ENCODE data around the gene BPIFB6. TPM values are rescaled to one million over a fixed set of nuclear protein-coding genes. Genes with fewer than 3 reads are reported as not detected.

The BPIFB6 gene
- total RNA-seq, 4 donors from 2014 or later: not detected

- intact Hi-C loops (cut with DNase I): no loop called here
- DNase-seq: no peak
- WGBS, 2 donors: 74 to 77% methylated on average over 7 of the region's 8 CpGs
- Histone ChIP-seq H3K36me3 (no peaks in the 10 kb centered on the region), H3K27ac (no peak overlapping the region), H3K27me3 (peaks cover 0 to 25% (median 0%) of the 10 kb centered on the region in 4 donors), H3K4me1 (peaks cover 0 to 8% (median 0%) of the 10 kb centered on the region in 3 donors), H3K9me3 (no peaks in the 10 kb centered on the region), H3K4me3 (no peak overlapping the region)
- TF ChIP-seq POLR2A (IDR thresholded peaks at IDR 0.05): no peak
- TF ChIP-seq CTCF (IDR thresholded peaks at IDR 0.05): no peak
These were observed 24.6 kb upstream of the BPIFB6 start for GRCh38 chr20:33006776-33007375.

GRCh38 chr20:33007376-33008335, 23.8 kb upstream of the BPIFB6 start, which contains the start of gene BPIFB2:
Gene BPIFB2 (plus strand): TSS chr20:33007704. CDS start chr20:33008575, 871 bp downstream.
- Histone ChIP-seq H3K4me1 (peaks cover 0 to 8% (median 0%) of the 10 kb centered on the region in 3 donors), H3K27ac (no peak within 1 kb of the TSS), H3K4me3 (no peak within 1 kb of the TSS), H3K9me3 (no peaks in the 10 kb centered on the region), H3K27me3 (peaks cover 0 to 31% (median 0%) of the 10 kb centered on the region in 4 donors), H3K36me3 (no peaks in the 10 kb centered on the region)
- no peak for DNase-seq
- no peak for TF ChIP-seq CTCF (IDR thresholded peaks at IDR 0.05)
- no peak for TF ChIP-seq POLR2A (IDR thresholded peaks at IDR 0.05)
- intact Hi-C loops (cut with DNase I): no loop called here
- 91 to 100% methylated on average over 2 to 4 of the region's 11 CpGs for WGBS, 2 donors

- WGBS, 2 donors: 81 to 84% methylated on average over 14 to 22 of the region's 23 CpGs
- no peaks in the 10 kb centered on the region for H3K9me3 ChIP-seq
- no peak overlapping the region for H3K4me3 ChIP-seq
- H3K27ac ChIP-seq: no peak overlapping the region
- peaks cover 0 to 8% (median 0%) of the 10 kb centered on the region in 3 donors for H3K4me1 ChIP-seq
- intact Hi-C loops (cut with DNase I): no loop called here
- TF ChIP-seq POLR2A (IDR thresholded peaks at IDR 0.05): no peak
- TF ChIP-seq CTCF (IDR thresholded peaks at IDR 0.05): no peak
- DNase-seq: no peak
- peaks cover 0 to 41% (median 0%) of the 10 kb centered on the region in 4 donors for H3K27me3 ChIP-seq
- no peaks in the 10 kb centered on the region for H3K36me3 ChIP-seq
These were observed 22.9 kb upstream of the BPIFB6 start for GRCh38 chr20:33008336-33009213.

- intact Hi-C loops (cut with DNase I): no loop called here
- H3K27me3 ChIP-seq: peaks cover 0 to 50% (median 0%) of the 10 kb centered on the region in 4 donors
- H3K27ac ChIP-seq: no peak overlapping the region
- H3K4me1 ChIP-seq: peaks cover 0 to 8% (median 0%) of the 10 kb centered on the region in 3 donors
- no peak overlapping the region for H3K4me3 ChIP-seq
- 17 to 55% methylated on average over 1 to 4 of the region's 19 CpGs for WGBS, 2 donors
- H3K36me3 ChIP-seq: no peaks in the 10 kb centered on the region
- TF ChIP-seq POLR2A (IDR thresholded peaks at IDR 0.05) (no peak), CTCF (IDR thresholded peaks at IDR 0.05) (no peak)
- H3K9me3 ChIP-seq: no peaks in the 10 kb centered on the region
- no peak for DNase-seq
These were observed 22.0 kb upstream of the BPIFB6 start for GRCh38 chr20:33009214-33010132.

Measured in esophagus squamous epithelium (tissue), 5 donors.